Measurements from ENCODE around the gene HDLBP. TPM values are rescaled to one million over a fixed set of nuclear protein-coding genes. Genes with fewer than 3 reads are reported as not detected.

HDLBP gene
- total RNA-seq, 1 donor from 2014 or later = 300 TPM

DNA sequence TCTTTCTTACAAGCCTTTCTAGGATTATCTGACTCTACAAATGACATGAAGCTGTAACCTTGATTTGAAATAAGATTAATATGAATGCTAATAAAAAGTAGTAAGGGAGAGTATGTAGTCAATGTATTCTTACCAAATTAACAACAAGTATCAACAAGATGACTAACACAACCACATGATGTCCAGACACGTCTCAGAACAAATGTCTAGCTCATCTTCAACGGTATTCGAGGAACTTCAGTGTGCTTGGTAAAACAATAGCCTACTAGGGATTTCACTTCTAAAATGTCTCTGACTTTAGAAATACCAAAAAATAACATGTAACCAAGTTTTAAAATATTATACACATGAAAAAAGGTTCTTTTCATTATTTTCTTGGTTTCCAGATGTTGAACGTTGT lies 3.4 kb downstream of the HDLBP start:
- Histone ChIP-seq H3K36me3 (no peaks in the 10 kb centered on the region), H3K27ac (no peak overlapping the region), H3K4me3 (no peak overlapping the region), H3K9me3 (no peaks in the 10 kb centered on the region), H3K4me1 (peaks cover 52% of the 10 kb centered on the region), H3K27me3 (no peaks in the 10 kb centered on the region)
- no peak for TF ChIP-seq POLR2A (IDR thresholded peaks at IDR 0.05)
- TF ChIP-seq, protein P1, sequence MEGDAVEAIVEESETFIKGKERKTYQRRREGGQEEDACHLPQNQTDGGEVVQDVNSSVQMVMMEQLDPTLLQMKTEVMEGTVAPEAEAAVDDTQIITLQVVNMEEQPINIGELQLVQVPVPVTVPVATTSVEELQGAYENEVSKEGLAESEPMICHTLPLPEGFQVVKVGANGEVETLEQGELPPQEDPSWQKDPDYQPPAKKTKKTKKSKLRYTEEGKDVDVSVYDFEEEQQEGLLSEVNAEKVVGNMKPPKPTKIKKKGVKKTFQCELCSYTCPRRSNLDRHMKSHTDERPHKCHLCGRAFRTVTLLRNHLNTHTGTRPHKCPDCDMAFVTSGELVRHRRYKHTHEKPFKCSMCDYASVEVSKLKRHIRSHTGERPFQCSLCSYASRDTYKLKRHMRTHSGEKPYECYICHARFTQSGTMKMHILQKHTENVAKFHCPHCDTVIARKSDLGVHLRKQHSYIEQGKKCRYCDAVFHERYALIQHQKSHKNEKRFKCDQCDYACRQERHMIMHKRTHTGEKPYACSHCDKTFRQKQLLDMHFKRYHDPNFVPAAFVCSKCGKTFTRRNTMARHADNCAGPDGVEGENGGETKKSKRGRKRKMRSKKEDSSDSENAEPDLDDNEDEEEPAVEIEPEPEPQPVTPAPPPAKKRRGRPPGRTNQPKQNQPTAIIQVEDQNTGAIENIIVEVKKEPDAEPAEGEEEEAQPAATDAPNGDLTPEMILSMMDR (IDR thresholded peaks at IDR 0.05) = no peak
- peak in 1 of 2 donors; percentile 52 for TF ChIP-seq POLR2AphosphoS5 (IDR thresholded peaks at IDR 0.05; ENCODE audit: insufficient read depth in 1 of 2, low read depth in 1 of 2)
- intact Hi-C loops (cut with DNase I) = no loop called here
- no peak for DNase-seq (ENCODE audit: extremely low spot score in 2 of 2)

DNA sequence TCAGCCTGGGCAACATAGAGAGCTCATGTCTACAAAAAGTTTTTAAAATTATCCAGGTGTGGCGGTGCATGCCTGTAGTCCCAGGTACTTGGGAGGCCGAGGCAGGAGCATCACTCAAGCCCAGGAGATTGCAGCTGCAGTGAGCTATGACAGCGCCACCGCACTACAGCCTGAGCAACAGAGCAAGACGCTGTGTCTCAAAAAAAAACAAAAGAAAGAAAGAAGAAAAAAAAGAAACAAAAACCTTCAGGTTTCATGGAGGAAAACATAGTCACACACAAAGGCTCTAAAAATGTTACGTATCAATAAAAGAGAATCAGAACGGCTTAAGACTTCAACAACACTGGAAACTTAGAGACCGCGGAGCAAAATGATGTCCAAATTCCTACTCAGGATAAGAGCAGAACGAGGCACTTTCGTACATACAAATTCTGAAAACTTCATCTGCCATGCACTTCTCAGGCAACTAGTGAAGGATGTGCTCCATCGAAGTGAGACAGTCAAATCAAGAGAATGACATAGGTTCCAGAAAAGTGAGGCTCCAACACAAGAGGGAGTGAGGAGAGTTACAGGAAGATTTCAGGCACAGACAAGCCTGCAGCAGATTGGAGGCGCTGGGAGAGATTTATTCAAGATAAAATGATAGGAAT lies 4.4 kb downstream of the HDLBP start:
- DNase-seq (ENCODE audit: extremely low spot score in 2 of 2) = no peak
- no peak overlapping the region for H3K27ac ChIP-seq
- TF ChIP-seq, protein P1 (IDR thresholded peaks at IDR 0.05) = no peak
- intact Hi-C loops (cut with DNase I) = no loop called here
- no peaks in the 10 kb centered on the region for H3K27me3 ChIP-seq
- H3K36me3 ChIP-seq = no peaks in the 10 kb centered on the region
- peaks cover 44% of the 10 kb centered on the region for H3K4me1 ChIP-seq
- H3K9me3 ChIP-seq = no peaks in the 10 kb centered on the region
- no peak overlapping the region for H3K4me3 ChIP-seq

DNA sequence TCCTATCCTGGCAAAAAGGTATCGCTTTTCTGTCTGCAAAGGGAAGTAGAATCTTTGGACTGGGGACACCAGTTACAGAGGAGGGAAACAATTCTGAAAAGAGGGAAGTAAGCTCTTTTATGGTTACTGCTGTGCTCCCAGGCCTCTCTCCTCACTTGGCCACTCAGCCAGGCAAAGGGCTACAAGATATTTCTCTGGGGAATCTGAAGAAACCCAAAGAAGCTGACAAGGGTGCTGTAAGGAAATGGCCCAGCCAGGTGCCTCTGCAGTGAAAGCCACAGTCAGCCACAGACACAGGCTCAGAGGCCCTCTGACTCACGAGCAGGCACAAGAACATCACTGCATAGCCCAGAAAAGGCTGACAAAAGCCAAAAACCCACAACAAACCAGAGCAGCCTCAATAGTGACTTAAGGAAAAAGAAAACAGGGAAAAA lies 5.8 kb downstream of the HDLBP start:
- no peaks in the 10 kb centered on the region for H3K27me3 ChIP-seq
- DNase-seq (ENCODE audit: extremely low spot score in 2 of 2) = no peak
- H3K36me3 ChIP-seq = no peaks in the 10 kb centered on the region
- no peaks in the 10 kb centered on the region for H3K9me3 ChIP-seq
- peaks cover 54% of the 10 kb centered on the region for H3K4me1 ChIP-seq
- TF ChIP-seq, protein P1 (IDR thresholded peaks at IDR 0.05) = no peak
- TF ChIP-seq POLR2A (IDR thresholded peaks at IDR 0.05) (no peak), POLR2AphosphoS5 (IDR thresholded peaks at IDR 0.05; ENCODE audit: insufficient read depth in 1 of 2, low read depth in 1 of 2) (no peak)
- intact Hi-C loops (cut with DNase I) = loop anchor here (10.0 kb wide), 1 partner anchor 85 kb away; no protein-coding TSS in a partner anchor
- no peak overlapping the region for H3K27ac ChIP-seq
- H3K4me3 ChIP-seq = no peak overlapping the region

DNA sequence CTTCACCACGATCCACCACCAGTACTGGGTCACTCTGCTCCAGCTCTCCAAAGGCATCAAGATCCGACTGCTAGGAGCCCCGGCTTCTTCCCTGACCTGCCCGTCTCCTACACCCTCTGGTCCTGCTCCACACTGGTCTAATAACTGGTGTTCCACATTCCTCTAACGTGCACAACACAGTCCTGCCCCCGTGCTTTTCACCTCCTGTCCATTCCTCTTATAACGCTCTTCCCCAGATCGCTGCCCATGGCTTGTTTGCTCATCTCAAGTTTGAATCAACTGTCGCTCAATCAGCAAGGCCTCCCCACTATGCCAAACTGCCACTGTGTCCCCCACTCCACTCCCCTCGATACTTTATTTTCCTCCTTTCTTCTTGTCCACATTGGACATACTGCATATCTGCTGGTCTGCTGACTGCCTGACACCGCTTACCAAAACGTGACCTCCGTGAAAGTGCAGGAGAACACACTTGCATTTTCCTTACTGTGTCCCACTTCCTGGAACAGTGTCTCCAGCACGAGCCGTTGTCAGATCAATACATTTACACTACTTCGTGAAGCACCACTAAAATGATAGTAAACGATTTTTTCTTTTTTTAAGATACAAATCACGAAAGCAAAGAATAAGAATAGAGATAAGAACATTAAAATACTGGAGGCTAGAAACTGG lies 6.5 kb downstream of the HDLBP start:
- intact Hi-C loops (cut with DNase I) = loop anchor here (10.0 kb wide), 1 partner anchor 84 kb away; no protein-coding TSS in a partner anchor
- peaks cover 57% of the 10 kb centered on the region for H3K4me1 ChIP-seq

More for the DNA sequence above, 6.5 kb downstream of the HDLBP start:
- no peak overlapping the region for H3K4me3 ChIP-seq
- no peaks in the 10 kb centered on the region for H3K9me3 ChIP-seq
- no peaks in the 10 kb centered on the region for H3K27me3 ChIP-seq
- H3K36me3 ChIP-seq = no peaks in the 10 kb centered on the region
- H3K27ac ChIP-seq = no peak overlapping the region
- TF ChIP-seq POLR2A (IDR thresholded peaks at IDR 0.05) = no peak
- no peak for TF ChIP-seq POLR2AphosphoS5 (IDR thresholded peaks at IDR 0.05; ENCODE audit: insufficient read depth in 1 of 2, low read depth in 1 of 2)
- TF ChIP-seq, protein P1 (IDR thresholded peaks at IDR 0.05) = no peak
- no peak for DNase-seq (ENCODE audit: extremely low spot score in 2 of 2)
